ENCODE measurements around the gene CLCN7.

DNA sequence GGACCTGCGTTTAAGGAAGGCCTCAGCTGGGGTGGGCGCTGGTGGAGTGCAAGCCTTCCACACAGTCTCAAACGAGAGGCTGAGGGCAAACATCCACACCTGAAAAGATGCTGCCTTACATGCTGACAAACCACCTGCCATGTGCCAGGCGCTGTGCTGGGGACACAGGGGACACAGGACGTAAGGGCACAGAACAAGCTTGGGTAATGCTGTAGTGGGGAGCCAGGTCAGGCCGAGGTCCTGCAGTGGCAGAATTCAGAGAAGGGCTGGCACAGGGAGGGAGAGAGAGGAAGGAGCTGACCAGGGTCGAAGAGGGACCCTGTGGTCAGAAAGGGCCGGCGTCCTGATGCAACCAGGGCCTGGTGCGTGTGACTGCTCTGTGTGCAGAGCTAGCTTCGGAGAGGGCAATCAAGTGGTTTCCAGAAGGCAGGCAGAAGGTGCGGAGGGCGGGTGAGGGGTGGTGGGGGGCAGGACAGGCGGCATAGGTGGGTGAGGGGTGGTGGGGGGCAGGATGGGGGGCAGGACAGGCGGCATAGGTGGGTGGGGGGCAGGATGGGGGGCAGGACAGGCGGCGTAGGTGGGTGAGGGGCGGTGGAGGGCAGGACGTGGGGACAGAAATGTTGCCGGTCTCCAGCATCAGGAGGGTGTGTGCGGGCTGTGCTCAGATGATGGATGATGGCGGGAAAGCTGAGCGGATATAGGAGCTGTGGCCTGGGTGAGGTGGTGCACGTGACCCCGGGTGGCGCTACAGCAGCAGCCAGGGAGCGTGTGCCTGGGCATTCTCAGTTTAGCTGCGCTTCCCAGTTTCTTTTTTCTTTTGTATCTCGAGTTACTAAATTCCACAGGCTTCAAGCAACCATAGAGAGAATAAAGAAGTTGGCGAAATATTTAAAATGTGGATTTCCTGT is 37.1 kb upstream of the CLCN7 start:
- TF ChIP-seq, protein P1, sequence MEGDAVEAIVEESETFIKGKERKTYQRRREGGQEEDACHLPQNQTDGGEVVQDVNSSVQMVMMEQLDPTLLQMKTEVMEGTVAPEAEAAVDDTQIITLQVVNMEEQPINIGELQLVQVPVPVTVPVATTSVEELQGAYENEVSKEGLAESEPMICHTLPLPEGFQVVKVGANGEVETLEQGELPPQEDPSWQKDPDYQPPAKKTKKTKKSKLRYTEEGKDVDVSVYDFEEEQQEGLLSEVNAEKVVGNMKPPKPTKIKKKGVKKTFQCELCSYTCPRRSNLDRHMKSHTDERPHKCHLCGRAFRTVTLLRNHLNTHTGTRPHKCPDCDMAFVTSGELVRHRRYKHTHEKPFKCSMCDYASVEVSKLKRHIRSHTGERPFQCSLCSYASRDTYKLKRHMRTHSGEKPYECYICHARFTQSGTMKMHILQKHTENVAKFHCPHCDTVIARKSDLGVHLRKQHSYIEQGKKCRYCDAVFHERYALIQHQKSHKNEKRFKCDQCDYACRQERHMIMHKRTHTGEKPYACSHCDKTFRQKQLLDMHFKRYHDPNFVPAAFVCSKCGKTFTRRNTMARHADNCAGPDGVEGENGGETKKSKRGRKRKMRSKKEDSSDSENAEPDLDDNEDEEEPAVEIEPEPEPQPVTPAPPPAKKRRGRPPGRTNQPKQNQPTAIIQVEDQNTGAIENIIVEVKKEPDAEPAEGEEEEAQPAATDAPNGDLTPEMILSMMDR (IDR thresholded peaks at IDR 0.05): no peak
- TF ChIP-seq POLR2A (IDR thresholded peaks at IDR 0.05): no peak
- TF ChIP-seq POLR2AphosphoS5 (IDR thresholded peaks at IDR 0.05): no peak
- TF ChIP-seq EP300 (IDR thresholded peaks at IDR 0.05): no peak

All from gastroesophageal sphincter (tissue), 3 donors.